Urothelium cell line (cell line): ENCODE measurements around the gene BCAS1.

ENCODE experiments used
- DNase-seq: peaks from one replicate; pipeline ENCODE4 v3.0.0; 2011; ENCODE audit warnings: low spot score, mixed read lengths
- FAIRE-seq: peaks from 2 replicates; lab custom pipeline; 2011; peaks lifted over from hg19 to GRCh38; lab: Jason Lieb, UNC

The BCAS1 gene

DNA sequence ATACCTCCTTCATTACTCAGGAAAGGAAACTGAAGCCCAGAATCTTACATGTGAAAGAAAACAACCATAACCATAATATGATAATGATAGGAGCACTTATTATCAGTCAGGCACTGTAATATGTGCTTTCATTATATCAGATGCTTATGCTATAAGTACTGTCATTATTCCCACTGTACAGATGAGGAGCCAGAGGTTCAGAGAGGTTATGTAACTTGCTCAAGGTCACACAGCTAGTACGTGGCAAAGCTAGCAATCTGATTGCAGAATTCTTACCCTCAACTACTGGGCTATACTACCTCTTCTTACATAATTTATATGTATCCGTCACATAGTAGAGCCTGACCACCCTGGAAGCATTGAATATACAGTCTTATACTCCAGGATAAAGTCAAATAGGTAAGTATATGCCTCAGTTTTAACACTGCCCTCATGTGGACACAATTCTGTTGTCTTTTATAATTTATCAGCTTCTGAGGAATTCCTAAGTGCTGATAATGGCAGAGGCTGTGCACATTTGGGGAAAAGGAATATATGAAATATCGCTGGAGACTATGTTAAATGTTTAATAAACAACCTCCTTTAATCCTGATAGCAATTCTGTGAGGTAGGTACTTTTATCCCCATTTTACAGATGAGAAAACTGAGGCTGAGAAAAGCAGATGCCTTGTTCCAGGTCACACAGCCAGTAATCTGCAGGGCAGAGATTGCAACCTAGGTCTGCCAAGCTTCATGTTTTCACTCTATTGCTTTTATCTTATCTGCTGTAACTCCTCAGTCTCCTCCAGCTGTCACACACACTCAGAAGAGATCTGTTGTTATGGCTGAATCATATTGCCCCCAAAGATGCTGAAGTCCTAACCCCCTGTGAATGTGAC is 13.4 kb downstream of the BCAS1 start:
- FAIRE-seq (no peak), DNase-seq (no peak)

DNA sequence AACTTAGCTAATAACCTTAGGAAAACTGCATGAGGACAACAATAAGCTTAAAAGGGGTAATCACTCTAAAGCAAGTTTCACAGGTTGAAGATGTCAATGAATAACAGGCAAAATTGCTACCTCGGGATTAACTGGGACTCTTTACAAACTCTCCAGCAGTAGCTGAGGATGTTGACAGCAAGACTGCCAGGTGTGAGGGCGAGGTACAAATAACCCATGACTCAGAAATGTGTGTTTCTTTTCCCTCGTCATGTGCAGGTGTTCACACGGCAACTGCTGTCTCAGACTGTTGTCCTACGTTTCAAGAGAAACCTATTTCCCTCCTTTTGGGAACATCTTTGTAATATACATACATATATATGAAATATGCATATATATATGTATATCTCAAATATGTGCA is 15.9 kb downstream of the BCAS1 start:
- DNase-seq: no peak
- no peak for FAIRE-seq

DNA sequence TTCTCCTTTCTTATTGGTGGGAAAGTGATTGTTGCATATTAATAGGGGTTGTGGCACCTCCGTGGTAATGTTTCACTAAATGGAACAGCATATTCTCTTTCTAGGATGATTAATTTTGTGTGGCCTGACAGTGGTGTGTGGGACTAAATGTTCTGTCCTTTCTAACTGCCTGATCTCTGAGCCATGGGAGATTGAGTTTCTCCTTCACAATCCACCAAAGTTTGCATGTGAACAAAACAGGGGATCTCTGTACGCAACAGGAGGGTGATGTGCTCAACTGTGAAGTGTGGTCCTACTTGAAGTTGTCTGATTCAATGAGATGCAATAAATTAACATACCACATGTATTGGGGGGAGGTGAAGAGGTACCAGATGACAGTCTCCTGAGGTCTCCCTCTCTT is 19.3 kb downstream of the BCAS1 start:
- DNase-seq (no peak), FAIRE-seq (no peak)

DNA sequence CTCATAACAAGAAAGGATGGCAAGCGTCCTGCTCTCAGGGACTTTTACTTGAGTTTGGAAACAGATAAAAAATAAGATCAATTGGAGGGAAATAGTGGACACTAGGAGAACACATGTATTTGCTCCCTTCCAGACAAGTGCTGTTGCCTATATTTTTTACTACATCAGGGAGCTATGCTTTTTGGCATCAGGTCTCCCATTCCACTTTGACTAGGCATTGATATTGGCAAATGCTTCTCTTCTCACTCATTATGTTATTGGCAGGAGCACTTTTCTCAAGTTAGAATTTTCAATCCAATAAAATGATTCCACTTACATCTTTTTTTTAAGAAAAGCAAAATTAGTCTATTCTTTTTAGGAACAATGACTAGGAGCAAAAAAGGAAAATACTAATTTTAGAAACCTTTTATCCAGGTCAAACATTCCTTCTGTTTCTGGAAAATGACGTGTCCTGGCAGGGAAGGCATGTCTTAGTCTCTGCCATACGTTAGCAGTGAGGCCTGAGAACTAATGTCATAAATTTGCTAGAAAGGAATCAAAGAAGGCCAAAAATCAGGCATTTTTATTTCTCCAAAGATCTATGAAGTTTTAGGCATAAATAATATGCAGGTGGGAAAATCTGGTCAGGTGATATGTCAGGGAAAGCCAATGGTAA is 21.4 kb downstream of the BCAS1 start:
- no peak for FAIRE-seq

DNA sequence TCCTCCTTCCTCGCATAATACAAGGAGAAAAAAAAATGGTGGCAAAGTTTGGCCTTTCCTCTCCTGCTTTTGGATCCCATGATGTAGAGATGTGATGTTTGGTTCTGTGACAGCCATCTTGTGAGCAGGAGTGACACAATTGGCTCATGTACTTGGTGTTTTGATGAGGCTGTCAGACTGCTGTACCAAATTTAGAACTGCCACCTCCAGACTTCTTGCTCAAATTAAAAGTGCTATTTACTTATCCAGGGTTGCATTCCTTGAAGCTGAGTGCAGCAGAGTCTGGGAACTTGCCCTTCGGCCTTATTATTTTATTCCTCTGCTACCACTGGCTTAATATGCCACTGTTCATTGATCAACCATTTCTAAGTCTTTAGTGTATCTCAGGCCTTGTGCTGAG is 21.9 kb downstream of the BCAS1 start:
- no peak for DNase-seq
- FAIRE-seq: no peak

More for the DNA sequence above, 21.4 kb downstream of the BCAS1 start:
- no peak for DNase-seq

DNA sequence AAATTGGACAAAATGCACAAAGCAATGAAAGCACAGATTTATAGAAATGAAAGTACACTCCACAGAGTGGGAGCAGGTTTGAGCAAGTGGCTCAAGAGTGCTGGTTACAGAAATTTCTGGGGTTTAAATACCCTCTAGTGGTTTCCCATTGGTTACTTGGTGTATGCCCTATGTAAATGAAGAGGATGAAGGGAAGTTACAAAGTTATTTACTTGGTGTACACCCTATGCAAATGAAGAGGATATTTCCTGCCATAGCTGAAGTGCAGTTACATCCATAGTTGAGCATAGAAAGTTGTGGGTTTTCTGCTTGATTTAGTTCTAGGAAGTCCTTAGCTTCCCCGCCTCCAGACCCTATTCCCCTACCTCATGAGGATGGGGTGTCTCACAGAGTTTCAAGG is 22.7 kb downstream of the BCAS1 start:
- no peak for DNase-seq
- no peak for FAIRE-seq

DNA sequence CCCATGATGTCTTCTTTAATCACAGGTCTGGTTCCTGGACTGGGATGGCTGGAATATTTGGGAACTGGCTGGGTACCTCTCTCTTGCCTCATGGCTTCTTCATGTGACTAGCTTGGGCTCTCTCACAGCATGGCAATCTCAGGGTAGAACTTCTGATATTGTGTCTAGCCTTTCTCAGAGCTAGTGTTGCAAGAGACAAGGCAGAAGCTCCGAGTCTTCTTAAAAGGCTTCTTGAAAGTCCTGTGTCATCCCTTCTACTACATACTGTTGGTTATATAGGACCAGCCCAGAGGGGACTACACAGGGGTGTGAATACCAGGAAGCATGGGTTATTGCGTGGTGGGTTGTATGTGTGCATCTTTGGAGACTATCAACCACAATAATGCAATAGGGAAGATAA is 23.3 kb downstream of the BCAS1 start:
- DNase-seq (no peak), FAIRE-seq (no peak)

DNA sequence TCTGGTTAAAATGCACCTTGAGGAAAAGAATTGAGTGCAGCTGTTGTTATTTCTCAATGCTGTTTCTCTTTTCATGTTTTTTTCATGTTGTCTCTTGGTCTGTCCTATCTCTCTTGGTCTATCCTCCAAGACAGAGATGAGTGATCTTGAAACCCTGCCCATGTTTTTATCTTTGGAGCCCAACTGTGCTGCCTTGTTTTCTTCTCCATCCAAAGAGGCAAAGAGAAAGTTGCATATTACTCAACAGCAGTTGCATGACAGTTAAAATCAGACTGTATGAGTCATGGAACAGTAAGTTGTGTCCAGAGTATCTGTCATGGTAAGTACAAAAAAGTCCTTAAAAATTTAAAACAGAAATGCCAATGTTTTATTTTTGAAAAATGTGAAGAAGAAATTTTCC is 26.2 kb downstream of the BCAS1 start:
- FAIRE-seq (no peak), DNase-seq (no peak)

DNA sequence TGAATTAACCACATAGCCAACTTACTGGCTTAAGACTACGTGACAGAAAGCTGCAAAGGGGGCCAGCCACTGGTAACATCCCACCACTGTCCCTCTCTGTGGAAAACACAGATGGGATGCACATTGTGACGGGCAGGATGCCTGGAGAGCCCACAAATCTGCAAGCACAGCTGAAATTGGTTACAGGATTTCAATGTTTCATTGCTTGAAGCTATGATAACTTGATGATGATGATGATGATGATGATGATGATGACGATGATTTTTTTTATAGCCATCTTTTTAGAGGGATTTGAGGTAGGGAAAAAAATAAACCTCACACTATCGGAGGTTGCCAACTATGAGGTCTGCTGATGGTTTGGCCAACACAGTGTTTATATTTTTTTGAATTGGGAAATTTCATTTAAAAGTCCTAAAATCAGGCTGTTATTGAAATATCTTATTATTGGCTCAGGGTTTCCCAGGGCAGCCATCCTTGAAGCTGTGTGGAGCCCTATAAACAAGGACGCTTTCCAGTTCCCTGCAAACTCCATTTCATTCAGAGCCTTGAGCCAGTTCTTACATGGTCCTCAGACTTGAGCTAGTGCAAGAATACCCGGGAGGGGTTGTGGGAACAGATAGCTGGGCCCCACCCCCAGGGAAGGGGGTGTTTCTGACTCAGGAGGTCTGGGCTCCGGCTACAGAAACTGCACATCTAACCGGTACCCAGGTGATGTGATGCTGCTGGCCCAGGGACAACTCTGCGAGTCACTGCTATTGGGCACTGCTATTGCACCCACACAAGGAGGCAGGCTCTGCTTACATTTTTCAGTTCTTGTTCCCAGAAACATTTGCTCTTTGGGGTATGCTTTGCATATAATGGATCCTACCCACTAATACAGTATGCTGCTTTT is 27.1 kb downstream of the BCAS1 start:
- FAIRE-seq (no peak), DNase-seq (no peak)

DNA sequence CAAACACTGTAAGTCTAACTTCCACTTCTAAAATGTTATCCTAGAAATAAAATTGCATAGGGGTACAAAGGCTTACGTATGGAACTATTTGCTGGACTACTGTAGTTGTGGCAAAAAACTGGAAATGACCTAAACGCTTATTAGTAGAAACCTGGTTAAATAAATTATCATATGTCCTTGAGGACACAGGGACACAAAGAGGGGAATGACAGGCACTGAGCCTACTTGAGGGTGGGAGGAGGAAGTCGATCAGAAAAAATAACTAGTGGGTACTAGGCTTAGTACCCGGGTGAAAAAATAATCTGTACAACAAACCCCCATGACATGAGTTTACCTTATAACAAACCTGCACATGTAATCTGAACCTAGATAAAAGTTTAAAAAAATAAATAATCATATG is 28.4 kb downstream of the BCAS1 start:
- DNase-seq (no peak), FAIRE-seq (no peak)

DNA sequence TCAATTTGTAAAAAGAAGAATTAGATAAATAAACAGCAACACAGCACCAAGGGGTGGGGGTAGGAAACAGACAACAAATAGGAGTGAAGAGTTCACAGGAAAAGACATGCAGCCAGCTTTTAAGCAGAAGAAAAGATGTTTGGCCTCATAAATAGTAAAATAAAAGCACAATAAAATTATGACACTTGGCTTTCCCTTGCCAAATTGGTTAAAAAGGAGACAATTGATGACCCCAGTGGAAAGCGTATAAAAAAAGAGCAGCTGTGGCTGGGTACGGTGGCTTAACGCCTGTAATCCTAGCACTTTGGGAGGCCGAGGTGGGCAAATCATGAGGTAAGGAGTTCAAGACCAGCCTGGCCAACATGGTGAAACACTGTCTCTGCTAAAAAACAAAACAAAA is 29.1 kb downstream of the BCAS1 start:
- no peak for FAIRE-seq
- DNase-seq: no peak

DNA sequence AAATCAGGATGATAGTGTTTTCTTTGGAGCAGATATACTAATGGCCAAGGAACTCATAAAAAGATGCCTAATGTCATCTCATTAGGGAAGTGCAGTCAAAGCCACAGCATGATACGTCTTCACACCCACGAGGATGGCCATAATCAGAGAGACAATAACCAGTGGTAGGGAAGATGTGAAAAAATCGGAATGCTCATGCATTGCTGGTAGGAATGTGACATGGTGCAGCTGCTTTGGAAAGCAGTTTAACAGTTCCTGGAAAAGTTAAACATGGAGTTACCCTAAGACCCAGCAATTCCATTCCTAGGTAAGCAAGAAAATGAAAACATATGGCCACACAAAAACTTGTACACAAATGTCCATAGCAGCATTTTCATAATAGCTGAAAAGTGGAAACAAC is 29.9 kb downstream of the BCAS1 start:
- FAIRE-seq (peak; percentile 81), DNase-seq (no peak)

DNA sequence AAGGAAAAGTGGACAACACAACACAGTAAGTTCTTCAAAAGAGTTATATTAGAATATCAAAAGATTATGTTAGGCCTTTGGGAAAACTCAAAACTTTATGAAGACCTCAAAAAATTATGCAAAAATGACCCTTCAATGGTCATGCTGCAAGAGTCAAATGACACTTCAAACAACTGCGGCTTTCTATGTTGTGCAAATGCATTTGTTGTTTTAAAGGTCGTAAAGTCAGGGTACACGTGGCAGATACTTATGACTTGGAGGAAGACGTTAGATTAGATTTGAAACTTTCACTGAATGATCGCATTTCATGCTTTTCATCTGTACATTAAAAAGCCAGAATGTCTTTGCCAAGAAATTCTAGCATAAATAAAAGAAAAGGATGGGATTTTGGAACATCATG is 31.4 kb downstream of the BCAS1 start:
- DNase-seq (no peak), FAIRE-seq (no peak)

DNA sequence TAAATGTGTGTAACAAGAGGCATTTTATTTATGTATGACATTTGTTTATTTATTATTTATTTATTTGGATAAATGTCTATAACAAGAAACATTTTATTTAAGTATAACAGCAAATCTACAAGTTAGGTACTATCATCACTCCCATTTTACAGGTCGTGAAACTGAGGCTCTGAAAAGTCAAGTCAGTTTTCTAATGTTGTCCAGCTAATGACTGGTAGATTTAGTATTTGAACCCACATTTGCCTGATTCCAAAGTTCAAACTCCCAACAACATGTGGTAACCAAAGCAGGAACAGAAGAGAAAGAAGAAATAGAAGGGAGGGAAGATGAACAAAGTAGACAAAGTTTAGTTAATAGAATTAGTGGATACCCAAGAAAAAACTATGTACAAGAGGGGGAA is 32.9 kb downstream of the BCAS1 start:
- DNase-seq: no peak

DNA sequence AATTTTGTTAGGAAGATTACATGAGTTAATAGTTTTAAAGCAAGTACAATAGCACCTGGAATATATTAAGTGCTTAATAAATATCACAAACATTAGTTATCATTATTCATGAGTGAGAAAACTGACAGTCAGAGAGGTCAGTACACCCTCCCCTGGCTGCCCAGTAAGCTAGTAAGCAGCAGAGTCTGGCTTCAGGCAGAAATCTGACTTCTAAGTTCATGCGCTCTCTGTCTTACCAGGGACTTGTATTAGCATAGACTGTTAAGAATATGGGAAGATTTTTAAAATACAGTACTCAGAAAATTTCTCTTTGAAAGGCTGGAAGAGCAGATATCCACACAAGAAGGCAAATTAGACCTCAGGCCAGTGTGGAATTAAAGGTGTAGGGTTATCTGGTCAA is 40.8 kb downstream of the BCAS1 start:
- DNase-seq (no peak), FAIRE-seq (no peak)

More for the DNA sequence above, 32.9 kb downstream of the BCAS1 start:
- no peak for FAIRE-seq

DNA sequence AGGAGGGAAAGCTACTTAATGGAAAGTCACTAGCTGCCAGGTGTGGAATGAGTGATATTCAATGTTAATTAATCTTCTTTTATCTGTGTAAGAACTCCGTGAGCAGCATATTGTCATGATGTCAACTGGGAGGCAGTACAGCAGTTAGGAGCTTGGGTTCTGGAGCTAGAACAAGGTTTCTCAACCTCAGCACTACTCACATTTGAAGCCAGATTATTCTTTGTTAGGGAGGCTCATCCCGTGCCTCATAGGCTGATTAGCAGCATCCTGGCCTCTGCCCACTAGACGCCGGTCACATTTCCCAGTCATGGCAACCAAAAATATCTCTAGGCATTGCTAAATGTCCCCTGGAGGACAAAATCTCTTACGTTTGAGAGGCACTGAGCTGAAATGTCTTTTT is 41.2 kb downstream of the BCAS1 start:
- DNase-seq (no peak), FAIRE-seq (no peak)

DNA sequence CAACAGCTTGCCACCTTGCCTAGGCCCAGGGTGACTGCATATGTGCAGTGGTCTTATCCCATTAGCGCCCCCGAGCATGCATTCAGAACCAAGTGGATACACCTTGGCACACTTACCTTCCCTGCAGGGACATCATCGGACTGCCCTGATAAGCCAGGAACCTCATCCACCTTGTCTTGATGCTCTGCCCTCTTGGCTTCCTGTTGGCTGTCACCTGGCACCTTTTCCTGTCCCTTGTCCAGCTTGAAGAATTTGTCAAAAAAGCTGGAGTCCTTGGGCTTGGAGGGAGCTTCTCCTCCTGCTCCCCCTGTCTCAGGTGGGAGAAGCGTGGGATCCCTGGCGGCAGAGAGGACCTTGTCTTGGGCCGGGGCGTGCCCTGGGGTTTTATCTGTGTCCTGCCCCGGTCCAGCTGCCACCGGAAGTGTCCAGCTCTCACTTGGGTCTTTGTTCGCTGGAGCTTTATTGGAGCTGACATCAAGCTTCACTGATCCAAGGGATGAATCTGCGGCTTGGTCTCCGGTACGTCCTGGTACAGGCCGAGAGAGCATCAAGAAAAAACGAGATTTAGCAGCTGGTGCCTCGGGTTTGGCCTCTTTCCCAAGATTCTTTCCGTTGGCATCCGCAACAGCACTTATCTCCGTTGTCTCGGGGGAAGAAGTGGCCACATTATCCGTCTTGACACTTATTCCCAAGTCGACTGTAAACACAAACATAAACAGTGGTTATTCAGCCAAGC is 42.0 kb downstream of the BCAS1 start:
- DNase-seq (no peak), FAIRE-seq (peak; percentile 82)

DNA sequence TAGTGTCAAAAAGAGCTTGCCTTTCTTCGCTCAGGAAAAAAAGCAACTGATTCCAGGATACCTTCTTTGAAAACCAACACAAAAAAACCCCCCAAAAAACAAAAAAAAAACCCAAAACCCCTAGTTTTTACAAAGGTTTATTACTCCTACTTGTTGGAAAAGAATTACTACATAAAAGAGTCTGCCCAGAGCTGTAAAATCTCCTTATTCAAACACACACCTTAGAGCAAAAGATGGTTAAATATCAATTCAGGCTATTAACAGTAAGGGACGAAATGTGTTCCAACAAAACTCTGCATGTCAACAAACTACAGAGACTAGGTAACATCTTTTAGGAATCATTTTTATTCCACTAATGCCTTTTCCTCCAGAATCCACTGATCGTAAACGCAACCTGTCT is 42.7 kb downstream of the BCAS1 start:
- DNase-seq (no peak), FAIRE-seq (no peak)

DNA sequence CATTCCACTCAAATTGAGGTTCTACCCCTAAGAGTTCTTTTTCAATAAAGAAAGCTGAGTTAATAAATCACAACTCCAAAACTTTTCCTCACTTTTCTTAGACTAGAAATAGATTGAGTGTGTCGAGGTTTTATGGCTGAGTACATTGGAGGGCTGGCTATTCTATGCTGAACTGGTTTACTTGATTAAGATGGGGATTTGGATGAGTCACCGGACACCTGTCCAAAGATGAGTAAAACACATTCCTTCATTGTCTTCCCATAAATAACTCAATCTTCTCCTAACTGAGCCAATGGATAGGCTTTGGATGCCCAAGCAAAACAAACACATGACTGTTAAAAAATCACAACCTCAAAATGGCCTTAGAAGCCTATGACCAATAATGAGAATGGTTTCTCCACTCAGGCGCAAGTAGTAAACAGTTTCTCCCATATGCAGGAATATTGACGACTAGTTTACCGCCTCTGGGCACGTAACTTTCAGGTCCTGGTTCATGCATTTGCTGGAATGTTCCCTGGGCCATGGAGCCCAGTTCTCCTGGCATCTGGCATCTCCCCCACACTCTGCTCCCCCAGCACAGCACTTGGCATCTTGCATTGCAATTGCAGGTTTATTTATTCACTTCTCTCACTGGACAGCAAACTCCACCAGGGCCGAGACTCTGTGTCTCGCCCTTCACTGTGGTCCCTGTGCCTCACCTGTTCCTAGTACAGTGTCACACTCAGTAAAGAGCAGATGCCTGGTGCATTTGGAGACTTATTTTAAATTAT is 43.9 kb downstream of the BCAS1 start:
- DNase-seq (peak; percentile 57), FAIRE-seq (peak; percentile 77)

DNA sequence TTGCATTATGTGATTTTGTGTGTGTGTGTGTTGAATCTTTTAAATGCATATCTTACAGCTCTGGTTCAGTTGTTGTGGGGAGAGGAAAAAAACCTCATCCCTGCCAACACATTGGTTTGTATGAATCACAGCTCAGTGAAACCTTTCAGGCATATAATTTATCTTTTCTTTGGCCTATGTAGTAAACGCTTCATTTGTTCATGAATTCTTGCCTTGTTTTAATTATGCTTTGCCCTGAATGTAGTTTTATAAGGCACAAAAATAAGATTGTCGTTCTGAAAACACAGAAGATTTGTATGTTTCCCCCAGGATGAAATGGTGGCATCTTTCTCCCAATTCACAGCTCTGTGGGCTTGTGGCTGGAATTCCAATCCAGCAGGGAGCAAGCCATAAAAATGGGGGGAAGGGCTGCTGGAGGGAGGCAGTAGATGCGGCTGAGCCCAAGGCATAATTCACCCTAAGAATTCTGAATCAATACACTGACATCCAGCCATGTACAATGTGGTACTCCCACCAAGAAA is 45.1 kb downstream of the BCAS1 start:
- DNase-seq: peak; percentile 76

More for the DNA sequence above, 45.1 kb downstream of the BCAS1 start:
- FAIRE-seq: peak; percentile 37
